IMR-90 (cell line): ENCODE measurements around the gene ERC2. TPM values are rescaled to one million over a fixed set of nuclear protein-coding genes. Genes with fewer than 3 reads are reported as not detected.

Experiments
- ATAC-seq: fragments of 200-7000 bp; cut with Tn5 transposase; 2 replicates; pipeline ENCODE4 v1.9.1; 2020; ENCODE audit warnings: low read depth, mild to moderate bottlenecking, moderate library complexity
- BruUV-seq: library from RNA; stranded (reverse); fragments of 400-500 nt; replicated peaks from 2 replicates; lab custom pipeline; 2021; lab: Mats Ljungman, UMichigan
- CTCF ChIA-PET: fragments of 300-600 bp; formaldehyde crosslinking; extraction: SDS; loops from one replicate; lab custom pipeline; 2021; ENCODE audit warnings: antibody characterized with exemption; lab: Yijun Ruan, JAX
- POLR2A ChIA-PET: fragments of 300-600 bp; sonication (Branson Sonifier 250); formaldehyde crosslinking; loops from one replicate; lab custom pipeline; 2022; ENCODE audit warnings: antibody characterized with exemption; ENCODE audit not compliant: unreplicated experiment; lab: Charles Lee
- DNase-seq: peaks from one replicate; pipeline ENCODE4 v3.0.0; 2013
- H2AFZ ChIP-seq: replicated peaks from 2 replicates; pipeline ENCODE3; 2013; ENCODE audit warnings: low read length, mild to moderate bottlenecking; ENCODE audit not compliant: poor library complexity
- H2AK5ac ChIP-seq: 2 replicates; pipeline ENCODE4 v1.6.1; 2013; ENCODE audit warnings: low read depth, low read length, inconsistent platforms
- H2AK9ac ChIP-seq: replicated peaks from 2 replicates; pipeline ENCODE3; 2013; ENCODE audit warnings: mild to moderate bottlenecking, low read depth, low read length, moderate library complexity; ENCODE audit not compliant: poor library complexity
- H2BK120ac ChIP-seq: 2 replicates; pipeline ENCODE4 v1.6.1; 2013; ENCODE audit warnings: low read depth, low read length, inconsistent platforms
- H2BK15ac ChIP-seq: 3 replicates; pipeline ENCODE4 v1.6.1; 2013; ENCODE audit warnings: low read depth, low read length, inconsistent platforms
- H2BK20ac ChIP-seq: 2 replicates; pipeline ENCODE4 v1.6.1; 2013; ENCODE audit warnings: low read depth, mild to moderate bottlenecking, inconsistent platforms, low read length, moderate library complexity
- H2BK5ac ChIP-seq: 2 replicates; pipeline ENCODE4 v1.6.1; 2013; ENCODE audit warnings: mild to moderate bottlenecking, low read depth, low read length, inconsistent platforms; ENCODE audit not compliant: poor library complexity, severe bottlenecking
- H3K14ac ChIP-seq: replicated peaks from 2 replicates; pipeline ENCODE4 v1.6.1; 2013; ENCODE audit warnings: low read depth, low read length, inconsistent platforms
- H3K18ac ChIP-seq: 2 replicates; pipeline ENCODE4 v1.6.1; 2013; ENCODE audit warnings: low read depth, low read length, control low read depth
- H3K23ac ChIP-seq: 2 replicates; pipeline ENCODE4 v1.6.1; 2013; ENCODE audit warnings: low read depth, low read length, inconsistent platforms
- H3K27ac ChIP-seq: 2 replicates; pipeline ENCODE4 v1.5.1; 2013; ENCODE audit warnings: mild to moderate bottlenecking, control low read depth, low read length; ENCODE audit not compliant: insufficient read depth
- H3K27me3 ChIP-seq: 2 replicates; pipeline ENCODE4 v1.6.1; 2013; ENCODE audit warnings: low read length; ENCODE audit not compliant: control insufficient read depth, insufficient read depth
- H3K36me3 ChIP-seq: 2 replicates; pipeline ENCODE4 v1.6.1; 2013; ENCODE audit warnings: low read length, mixed read lengths; ENCODE audit not compliant: control insufficient read depth, insufficient read depth
- H3K4ac ChIP-seq: 2 replicates; pipeline ENCODE4 v1.6.1; 2013; ENCODE audit warnings: low read depth, low read length, inconsistent platforms
- H3K4me1 ChIP-seq: 2 replicates; pipeline ENCODE4 v1.6.1; 2013; ENCODE audit warnings: low read length, mixed read lengths; ENCODE audit not compliant: control insufficient read depth, insufficient read depth
- H3K4me2 ChIP-seq: 2 replicates; pipeline ENCODE4 v1.6.1; 2013; ENCODE audit warnings: low read depth, mild to moderate bottlenecking, control low read depth, low read length, moderate library complexity
- H3K4me3 ChIP-seq: 2 replicates; pipeline ENCODE4 v1.5.1; 2013; ENCODE audit warnings: low read depth, mild to moderate bottlenecking, control low read depth, low read length, moderate library complexity; ENCODE audit not compliant: insufficient read depth
- H3K56ac ChIP-seq: 2 replicates; pipeline ENCODE4 v1.6.1; 2013; ENCODE audit warnings: low read length, inconsistent platforms; ENCODE audit not compliant: insufficient read depth; ENCODE audit errors: extremely low read depth
- H3K79me1 ChIP-seq, 2 experiments: 2 replicates each; pipeline ENCODE4 v1.6.1; 2013; ENCODE audit warnings: low read length in 2 of 2, inconsistent platforms in 1 of 2, low read depth in 1 of 2
- H3K9ac ChIP-seq: 2 replicates; pipeline ENCODE4 v1.6.1; 2013; ENCODE audit warnings: low read depth, low read length, control low read depth
- H3K9me1 ChIP-seq: 2 replicates; pipeline ENCODE4 v1.6.1; 2013; ENCODE audit warnings: low read length, inconsistent platforms; ENCODE audit not compliant: insufficient read depth
- H3K9me3 ChIP-seq: 2 replicates; pipeline ENCODE4 v1.6.1; 2013; ENCODE audit warnings: low read length; ENCODE audit not compliant: control insufficient read depth, insufficient read depth
- H4K20me1 ChIP-seq: 2 replicates; pipeline ENCODE4 v1.6.1; 2013; ENCODE audit warnings: low read length, inconsistent platforms; ENCODE audit not compliant: insufficient read depth
- H4K5ac ChIP-seq: 2 replicates; pipeline ENCODE4 v1.6.1; 2013; ENCODE audit warnings: mild to moderate bottlenecking, low read depth, low read length, control low read depth
- H4K8ac ChIP-seq, 2 experiments: 2 replicates each; pipeline ENCODE4 v1.6.1; 2013; ENCODE audit warnings: low read depth in 2 of 2, low read length in 2 of 2, control low read depth in 1 of 2, inconsistent platforms in 1 of 2
- H4K91ac ChIP-seq: 2 replicates; pipeline ENCODE4 v1.6.1; 2013; ENCODE audit warnings: low read depth, low read length, inconsistent platforms; ENCODE audit not compliant: insufficient read depth
- MAZ ChIP-seq: IDR thresholded peaks from 2 replicates; pipeline ENCODE4 v1.6.1; 2012; ENCODE audit warnings: low read depth, mild to moderate bottlenecking, low read length, improper control_type of control experiment, moderate library complexity, borderline replicate concordance
- POLR2A ChIP-seq: IDR thresholded peaks from 2 replicates; pipeline ENCODE4 v1.6.1; 2012; ENCODE audit warnings: mild to moderate bottlenecking, low read depth, low read length
- WGBS, 2 experiments: methylation state at CpG; one replicate each; pipeline versions ENCODE4 v1.1.5 to v1.1.7; 2013; ENCODE audit warnings: missing lambda C conversion rate in 2 of 2; ENCODE audit not compliant: insufficient read length in 1 of 2; ENCODE audit errors: extremely low coverage in 2 of 2; 5-methylcytosine and 5-hydroxymethylcytosine counted together
- dilution Hi-C: fragments of 300-500 bp; cut with HindIII; formaldehyde crosslinking; loops from one replicate; pipeline ENCODE4 v1.14.3; 2018; ENCODE audit warnings: low sequenced_read_pairs; ENCODE audit not compliant: unreplicated experiment
- in situ Hi-C: fragments of 300-500 bp; cut with MboI; formaldehyde crosslinking; loops from 3 replicates; pipeline ENCODE4 v1.14.3; 2019; ENCODE audit warnings: low sequenced_read_pairs, inconsistent platforms, mixed read lengths
- intact Hi-C: fragments of 100-400 bp; cut with micrococcal nuclease; formaldehyde crosslinking; loops from 2 replicates; pipeline ENCODE4 v1.10.0; 2022
- polyA plus RNA-seq, 3 experiments: library from polyadenylated mRNA; depleted of rRNA; stranded (reverse); fragments of >200 nt; gene quantifications; 2 replicates each; pipeline ENCODE4 v1.2.3, GENCODE V29; 2012; ENCODE audit warnings: low replicate concordance in 1 of 3
- total RNA-seq: library from RNA; depleted of rRNA; stranded (reverse); fragments of >200 nt; gene quantifications from 2 replicates; pipeline ENCODE4 v1.2.3, GENCODE V29; 2012
- TF ChIP-seq, protein P1 (sequence below): fragments of 150-350 bp; IDR thresholded peaks from 2 replicates; pipeline ENCODE4 v1.6.1; 2017; ENCODE audit warnings: mild to moderate bottlenecking, antibody characterized with exemption, low read length, low read depth

ERC2 gene
- total and polyA plus RNA-seq, 2 of the 4 experiments (the other 2 are of a cell fraction), result 0.17 to 0.18 TPM

DNA sequence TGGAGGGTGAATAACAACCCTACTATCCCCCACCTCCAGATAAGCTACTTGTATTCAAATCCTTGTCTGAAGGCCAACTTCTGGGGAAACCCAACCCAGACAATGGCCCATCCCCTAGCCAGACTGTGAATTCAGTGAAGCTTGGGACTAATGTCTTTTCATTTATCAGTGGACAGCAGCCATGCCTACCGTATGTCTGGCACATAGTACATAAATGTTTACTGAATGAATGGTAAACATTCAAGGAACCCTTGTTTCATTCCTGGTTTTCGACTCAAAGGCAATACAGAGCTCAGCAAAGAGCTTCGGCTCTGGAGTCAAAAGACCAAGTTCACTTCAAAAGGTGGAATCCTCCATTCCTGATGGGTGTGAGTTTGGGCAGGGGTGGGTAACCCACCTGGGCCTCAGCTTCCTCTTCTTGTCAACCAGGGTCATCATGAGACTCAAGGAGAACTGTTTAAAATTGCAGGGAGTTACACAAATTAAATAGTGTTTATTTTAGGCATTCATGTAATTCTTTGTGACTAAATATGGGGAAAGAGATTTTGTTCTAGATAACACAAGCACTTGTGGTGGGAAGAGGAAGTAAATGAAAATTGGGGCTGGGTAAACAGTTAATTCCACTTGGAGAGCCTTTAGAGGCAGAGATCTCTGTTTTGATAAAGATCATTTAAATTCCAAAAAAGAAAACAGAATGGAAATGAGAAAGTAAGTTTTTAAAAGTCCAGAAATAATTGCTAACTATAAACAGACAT is 677.5 kb downstream of the ERC2 start:
- H3K9me1 ChIP-seq, result no peaks in the 10 kb centered on the region
- no peak overlapping the region for H3K27ac ChIP-seq
- no peak overlapping the region for H2BK15ac ChIP-seq
- no peaks in the 10 kb centered on the region for H3K36me3 ChIP-seq
- no peaks in the 10 kb centered on the region; the same call in 1 of the 2 replicates for H3K27me3 ChIP-seq
- no peaks in the 10 kb centered on the region for H3K79me1 ChIP-seq
- TF ChIP-seq POLR2A (no peak), MAZ (no peak)
- TF ChIP-seq, protein P1, sequence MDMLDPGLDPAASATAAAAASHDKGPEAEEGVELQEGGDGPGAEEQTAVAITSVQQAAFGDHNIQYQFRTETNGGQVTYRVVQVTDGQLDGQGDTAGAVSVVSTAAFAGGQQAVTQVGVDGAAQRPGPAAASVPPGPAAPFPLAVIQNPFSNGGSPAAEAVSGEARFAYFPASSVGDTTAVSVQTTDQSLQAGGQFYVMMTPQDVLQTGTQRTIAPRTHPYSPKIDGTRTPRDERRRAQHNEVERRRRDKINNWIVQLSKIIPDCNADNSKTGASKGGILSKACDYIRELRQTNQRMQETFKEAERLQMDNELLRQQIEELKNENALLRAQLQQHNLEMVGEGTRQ, result no peak
- DNase-seq (no peak), ATAC-seq (peak; percentile 54)
- CTCF ChIA-PET, result interaction anchor here (0.6 kb wide), 2 partner anchors 304 to 475 kb away, joined by 3 read pairs; partner anchors contain the start of gene WNT5A
- H3K4ac ChIP-seq, result no peak overlapping the region
- H3K18ac ChIP-seq, result no peak overlapping the region
- no peak overlapping the region for H4K8ac ChIP-seq
- H3K4me1 ChIP-seq, result peaks cover 2% of the 10 kb centered on the region
- no peak overlapping the region for H3K4me3 ChIP-seq
- no peaks in the 10 kb centered on the region for H4K20me1 ChIP-seq
- H3K14ac ChIP-seq, result no peak overlapping the region
- BruUV-seq, result no TSS peak
- no peak overlapping the region for H2BK5ac ChIP-seq
- H4K91ac ChIP-seq, result no peak overlapping the region
- H3K9ac ChIP-seq, result no peak overlapping the region
- WGBS, 2 experiments, result no CpG with 5 or more reads among the region's 3 CpGs
- no peaks in the 10 kb centered on the region for H3K9me3 ChIP-seq
- no peak overlapping the region for H3K56ac ChIP-seq
- H2AK5ac ChIP-seq, result no peak overlapping the region
- H2BK20ac ChIP-seq, result peak overlapping the region; percentile 55
- POLR2A ChIA-PET, result no interaction called here
- no peak overlapping the region for H3K23ac ChIP-seq
- in situ Hi-C loops (no loop called here), dilution Hi-C loops (no loop called here), intact Hi-C loops (no loop called here)
- no peak overlapping the region for H2AK9ac ChIP-seq
- no peak overlapping the region for H3K4me2 ChIP-seq
- H2AFZ ChIP-seq, result no peak overlapping the region
- peak overlapping the region; percentile 72 for H2BK120ac ChIP-seq
- H4K5ac ChIP-seq, result no peak overlapping the region
